GM12875 (cell line): ENCODE measurements around the gene BBX.
"Not testable (repeated sequence)": the region's sequence is repeated elsewhere in the genome, so short reads cannot be mapped to it uniquely, and the experiment has no call there.

Source experiments
- H3K4me3 ChIP-seq: one replicate; pipeline ENCODE4 v1.5.1; 2011; ENCODE audit warnings: low read depth, low read length, control low read depth
- TF ChIP-seq, protein P1 (sequence below): IDR thresholded peaks from 2 replicates; pipeline ENCODE4 v1.5.1; 2011; ENCODE audit warnings: low read depth, mild to moderate bottlenecking, control low read depth, inconsistent platforms, low read length, moderate library complexity, borderline replicate concordance; ENCODE audit not compliant: insufficient read depth

BBX gene

DNA sequence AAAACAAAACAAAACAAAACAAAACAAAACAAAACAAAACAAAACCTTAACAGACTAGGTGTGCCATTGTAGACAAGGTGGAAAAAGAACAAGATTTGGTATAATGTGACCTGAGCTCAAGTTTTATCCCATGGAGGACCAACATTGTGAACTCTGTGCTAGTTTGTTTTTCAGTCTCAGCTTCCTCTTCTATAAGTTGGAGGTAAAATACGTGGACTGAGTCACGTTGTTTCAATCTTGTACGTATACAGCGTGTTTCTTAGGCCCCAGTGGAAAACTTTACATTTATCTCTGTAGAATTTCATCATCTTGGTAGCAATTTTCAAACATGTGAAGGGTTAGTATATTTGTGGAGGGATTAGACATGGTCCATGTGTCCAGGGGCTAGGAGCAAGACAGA lies 306.4 kb downstream of the BBX start:
- TF ChIP-seq, protein P1, sequence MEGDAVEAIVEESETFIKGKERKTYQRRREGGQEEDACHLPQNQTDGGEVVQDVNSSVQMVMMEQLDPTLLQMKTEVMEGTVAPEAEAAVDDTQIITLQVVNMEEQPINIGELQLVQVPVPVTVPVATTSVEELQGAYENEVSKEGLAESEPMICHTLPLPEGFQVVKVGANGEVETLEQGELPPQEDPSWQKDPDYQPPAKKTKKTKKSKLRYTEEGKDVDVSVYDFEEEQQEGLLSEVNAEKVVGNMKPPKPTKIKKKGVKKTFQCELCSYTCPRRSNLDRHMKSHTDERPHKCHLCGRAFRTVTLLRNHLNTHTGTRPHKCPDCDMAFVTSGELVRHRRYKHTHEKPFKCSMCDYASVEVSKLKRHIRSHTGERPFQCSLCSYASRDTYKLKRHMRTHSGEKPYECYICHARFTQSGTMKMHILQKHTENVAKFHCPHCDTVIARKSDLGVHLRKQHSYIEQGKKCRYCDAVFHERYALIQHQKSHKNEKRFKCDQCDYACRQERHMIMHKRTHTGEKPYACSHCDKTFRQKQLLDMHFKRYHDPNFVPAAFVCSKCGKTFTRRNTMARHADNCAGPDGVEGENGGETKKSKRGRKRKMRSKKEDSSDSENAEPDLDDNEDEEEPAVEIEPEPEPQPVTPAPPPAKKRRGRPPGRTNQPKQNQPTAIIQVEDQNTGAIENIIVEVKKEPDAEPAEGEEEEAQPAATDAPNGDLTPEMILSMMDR = no peak
- H3K4me3 ChIP-seq = no peak overlapping the region

DNA sequence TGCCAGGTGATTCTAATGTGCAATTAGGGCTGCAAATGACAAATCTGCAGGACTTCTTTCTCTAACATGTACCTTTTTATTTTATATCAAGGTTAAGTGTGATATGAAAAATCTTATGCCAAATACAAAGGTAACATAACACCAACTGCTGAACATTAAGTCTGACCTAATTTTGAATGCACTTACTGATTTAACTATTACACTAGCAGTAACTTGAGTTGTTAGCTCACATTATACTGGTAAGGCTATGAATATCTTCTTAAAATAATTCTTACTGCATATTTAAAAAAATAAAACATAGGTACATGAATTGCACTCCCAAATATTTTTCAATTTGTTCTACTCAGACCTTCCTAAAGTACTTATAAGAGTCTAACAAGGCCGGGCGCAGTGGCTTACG lies 308.8 kb downstream of the BBX start:
- H3K4me3 ChIP-seq = no peak overlapping the region
- TF ChIP-seq, protein P1 = no peak

DNA sequence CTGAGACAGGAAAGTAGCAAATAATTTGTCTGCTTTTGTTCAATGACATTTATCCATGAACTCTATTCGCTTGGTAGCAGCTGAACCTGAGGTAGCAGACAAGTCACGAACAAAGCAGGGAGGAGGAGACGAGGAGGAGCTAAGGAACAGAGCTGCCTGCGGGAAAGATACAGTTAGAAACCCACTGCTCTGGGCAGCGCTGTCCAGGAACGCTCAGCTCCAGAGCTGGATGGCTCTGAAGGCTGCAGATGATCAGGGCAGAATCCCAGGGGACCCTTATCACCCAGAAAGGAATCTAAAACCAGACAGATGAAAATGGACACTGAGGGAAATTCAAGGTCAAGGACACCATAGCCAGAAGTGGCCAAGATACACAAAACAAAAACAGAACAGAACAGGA lies 310.3 kb downstream of the BBX start:
- TF ChIP-seq, protein P1 = no peak
- no peak overlapping the region for H3K4me3 ChIP-seq

DNA sequence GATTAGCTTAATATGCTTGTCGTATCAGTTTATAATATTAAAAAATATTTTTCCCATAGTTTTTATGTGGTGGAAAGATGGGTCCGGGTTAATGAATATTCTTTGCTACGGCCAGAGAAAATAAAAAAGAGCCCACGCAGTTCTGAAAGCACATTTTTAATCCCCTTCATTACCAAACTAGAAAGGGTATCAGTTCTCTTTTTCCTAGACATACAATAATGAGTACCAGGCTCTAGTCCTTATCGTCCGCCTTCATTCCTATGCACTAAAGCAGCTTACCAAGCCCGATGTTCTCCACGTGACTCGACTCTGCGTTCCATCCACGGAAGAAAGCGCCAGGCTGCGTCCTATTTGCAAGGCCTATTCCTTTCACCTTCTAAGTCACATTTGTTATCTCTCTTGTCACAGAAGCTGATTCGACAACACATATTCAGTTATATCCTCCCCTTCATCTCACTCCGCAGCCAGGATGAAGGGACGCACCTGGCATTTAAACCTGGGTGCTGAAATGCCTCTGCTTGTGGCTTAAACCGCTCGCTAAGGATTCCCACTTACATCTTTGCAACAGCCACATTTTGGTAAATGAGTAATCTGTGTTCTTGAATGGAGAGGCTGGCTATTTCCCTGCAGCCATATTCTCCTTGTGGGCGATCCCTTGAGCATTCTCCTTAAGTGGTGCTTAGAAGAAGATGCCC lies 311.1 kb downstream of the BBX start:
- TF ChIP-seq, protein P1 = no peak

DNA sequence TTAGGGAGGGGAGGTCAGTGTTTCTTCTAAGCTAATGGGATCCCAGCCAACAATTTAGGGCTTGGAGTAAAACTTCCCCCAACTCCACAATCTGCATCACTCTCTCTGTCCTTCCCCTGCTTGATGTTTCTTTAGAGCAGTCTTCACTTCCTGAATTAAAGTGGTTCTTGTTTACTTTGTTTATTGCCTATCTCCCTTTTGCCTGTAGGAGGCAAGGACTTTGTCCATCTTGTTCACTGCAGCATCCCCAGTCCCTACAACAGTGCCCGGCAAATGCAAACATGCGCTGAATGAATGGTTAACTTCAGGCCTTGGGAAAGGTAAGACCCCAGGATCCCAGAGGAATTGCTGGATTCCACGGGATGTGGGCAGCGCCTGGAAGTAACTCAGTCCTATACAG lies 312.2 kb downstream of the BBX start:
- not testable (repeated sequence) for H3K4me3 ChIP-seq

More for the DNA sequence above, 311.1 kb downstream of the BBX start:
- no peak overlapping the region for H3K4me3 ChIP-seq

DNA sequence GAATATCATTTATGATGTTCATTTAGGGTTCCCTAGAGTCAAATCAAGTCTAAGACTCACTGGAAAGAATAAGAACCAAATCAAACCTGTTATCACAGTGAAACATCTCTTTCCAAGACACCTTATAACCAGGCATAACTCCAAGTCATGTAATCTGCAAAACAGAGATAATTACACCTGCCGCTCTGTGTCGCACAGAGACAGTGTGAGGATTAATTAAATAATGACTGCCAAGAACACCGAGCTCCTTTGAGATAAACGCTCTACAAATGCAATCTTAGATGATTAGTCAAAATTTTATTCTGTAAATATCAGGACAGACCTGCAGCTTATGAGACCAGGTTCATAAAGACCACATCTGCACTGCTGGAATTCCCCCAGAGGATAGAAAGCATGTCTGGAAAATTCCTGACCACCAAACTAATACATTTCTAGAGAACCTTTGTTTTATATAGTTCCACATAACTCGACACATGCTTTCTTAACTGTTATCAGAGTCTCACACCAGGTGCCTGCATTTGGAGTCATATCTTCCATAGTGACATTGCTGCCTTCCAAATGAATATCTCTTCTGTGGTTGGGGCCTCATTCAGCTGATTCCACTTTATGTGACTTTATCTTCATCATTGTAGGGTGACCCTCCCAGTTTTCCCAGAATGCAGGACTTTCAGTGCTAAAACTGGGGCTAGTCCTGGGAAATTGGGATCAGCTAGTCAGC lies 315.3 kb downstream of the BBX start:
- H3K4me3 ChIP-seq = no peak overlapping the region
- TF ChIP-seq, protein P1 = no peak

DNA sequence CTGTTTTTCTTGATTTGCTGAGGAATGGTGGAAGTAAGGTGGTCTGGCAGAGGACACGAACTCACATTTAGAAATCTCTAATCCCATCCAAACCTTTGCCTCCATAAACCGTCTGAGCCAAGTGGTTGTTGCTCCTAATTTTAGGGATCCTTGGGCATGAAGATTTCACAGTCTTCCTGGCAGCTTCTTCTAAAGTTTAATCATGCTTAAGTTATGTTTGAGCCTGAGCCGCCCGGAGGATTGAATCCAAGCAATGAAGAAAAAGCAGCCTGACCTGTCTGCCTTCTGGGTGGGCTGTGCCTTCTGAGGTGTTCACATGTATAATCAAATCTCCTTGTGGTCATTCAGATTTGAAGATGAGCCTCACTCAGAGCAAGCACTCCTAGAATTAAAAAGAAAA lies 319.1 kb downstream of the BBX start:
- H3K4me3 ChIP-seq = no peak overlapping the region
- TF ChIP-seq, protein P1 = no peak

DNA sequence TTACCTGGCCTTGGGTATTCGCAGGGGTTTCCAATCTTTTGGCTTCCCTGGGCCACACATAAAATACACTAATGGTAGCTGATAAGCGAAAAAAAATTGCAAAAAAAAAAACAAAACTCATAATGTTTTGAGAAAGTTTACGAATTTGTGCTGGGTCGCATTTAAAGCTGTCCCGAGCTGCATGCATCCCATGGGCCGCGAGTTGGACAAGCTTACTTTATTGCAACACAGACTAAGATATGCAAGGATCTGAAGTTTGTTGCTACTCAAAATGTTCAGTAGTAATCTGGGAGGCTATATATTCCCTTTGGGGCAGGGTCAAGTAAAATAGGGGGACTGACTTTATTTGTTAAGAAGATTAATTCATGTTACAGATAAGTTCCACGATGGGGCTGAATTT lies 320.2 kb downstream of the BBX start:
- H3K4me3 ChIP-seq = no peak overlapping the region
- TF ChIP-seq, protein P1 = no peak
